NCI-H345 treated with DMSO at 0.1 percent for 48 hours (cell line): ENCODE data around the gene PPFIA1.

Experiments
- DNase-seq: peaks from one replicate; lab custom pipeline; 2025; ENCODE audit not compliant: unreplicated experiment; lab: John Stamatoyannopoulos, UW

Gene PPFIA1

GRCh38 chr11:70429724-70430521 is 159.4 kb downstream of the PPFIA1 start:
- no peak for DNase-seq

DNA sequence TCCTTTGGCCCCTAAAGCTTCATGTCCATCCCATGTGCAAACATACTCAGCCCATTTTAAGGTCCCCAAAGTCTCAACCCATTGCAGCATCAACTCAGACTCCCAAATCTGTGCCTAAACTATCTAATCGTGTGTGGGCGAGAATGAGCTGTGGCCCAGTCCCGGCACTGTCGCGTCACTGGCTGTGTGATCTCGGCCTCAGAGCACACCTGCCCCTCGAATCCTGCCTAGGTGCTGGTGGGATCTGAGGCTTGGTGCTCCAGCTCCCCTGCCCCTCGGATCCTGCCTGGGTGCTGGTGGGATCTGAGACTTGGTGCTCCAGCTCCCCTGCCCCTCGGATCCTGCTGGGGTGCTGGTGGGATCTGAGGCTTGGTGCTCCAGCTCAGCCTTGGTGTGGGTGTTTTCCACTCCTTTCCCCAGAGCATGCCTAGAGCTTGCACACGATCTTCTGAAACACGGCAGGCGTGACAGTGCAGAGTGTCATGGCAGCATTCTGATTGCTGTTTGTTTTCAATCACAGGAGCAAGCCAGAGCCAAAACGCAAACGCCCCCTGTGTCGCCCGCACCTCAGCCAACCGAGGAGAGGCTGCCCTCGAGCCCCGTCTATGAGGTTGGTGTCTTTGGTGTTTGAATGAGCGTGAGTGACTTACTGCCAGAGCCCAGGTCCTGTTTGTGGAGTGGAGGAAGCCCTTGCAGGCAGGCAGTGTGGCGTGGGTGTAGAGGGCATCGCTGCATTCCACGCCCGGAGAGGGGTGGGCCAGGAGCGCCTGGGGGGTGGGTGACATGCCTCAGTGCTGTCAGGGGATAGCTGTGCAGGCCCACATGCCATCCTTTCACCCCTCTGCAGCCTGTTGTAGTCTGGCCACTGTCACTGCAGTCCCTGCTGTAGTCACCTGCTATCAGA is 160.4 kb downstream of the PPFIA1 start:
- DNase-seq, result no peak

DNA sequence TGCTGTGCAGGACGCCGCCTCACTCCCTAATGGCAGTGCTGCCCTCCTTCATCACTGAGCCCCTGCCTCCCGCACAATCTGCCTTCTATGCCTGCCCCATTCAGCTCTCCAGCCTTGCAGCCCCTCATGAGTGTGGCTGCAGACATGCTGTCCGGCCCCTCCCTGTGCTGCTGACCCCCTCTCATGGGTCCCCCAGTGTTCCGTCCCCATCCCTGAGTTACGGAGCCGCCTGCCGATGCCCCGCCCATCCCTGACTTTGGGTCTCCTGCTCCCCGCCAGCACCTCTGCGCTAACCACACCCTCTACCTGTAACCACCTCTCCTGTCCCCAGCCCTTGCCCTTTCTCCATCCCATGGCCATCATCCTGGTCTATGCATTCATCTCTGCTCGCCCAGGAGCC is 161.1 kb downstream of the PPFIA1 start:
- DNase-seq, result no peak

GRCh38 chr11:70432065-70432464 is 161.6 kb downstream of the PPFIA1 start:
- DNase-seq, result no peak

GRCh38 chr11:70432580-70432979 is 162.1 kb downstream of the PPFIA1 start:
- no peak for DNase-seq

GRCh38 chr11:70433038-70433437 is 162.5 kb downstream of the PPFIA1 start:
- DNase-seq, result no peak

GRCh38 chr11:70433526-70433925 is 163.0 kb downstream of the PPFIA1 start:
- DNase-seq, result no peak
